ENCODE measurements around the gene CCNG1.
A peak's percentile ranks its signal among the peaks of the same experiment; 100 is the strongest.
"Not testable (repeated sequence)": the region's sequence is repeated elsewhere in the genome, so short reads cannot be mapped to it uniquely, and the experiment has no call there.

The CCNG1 gene, protein sequence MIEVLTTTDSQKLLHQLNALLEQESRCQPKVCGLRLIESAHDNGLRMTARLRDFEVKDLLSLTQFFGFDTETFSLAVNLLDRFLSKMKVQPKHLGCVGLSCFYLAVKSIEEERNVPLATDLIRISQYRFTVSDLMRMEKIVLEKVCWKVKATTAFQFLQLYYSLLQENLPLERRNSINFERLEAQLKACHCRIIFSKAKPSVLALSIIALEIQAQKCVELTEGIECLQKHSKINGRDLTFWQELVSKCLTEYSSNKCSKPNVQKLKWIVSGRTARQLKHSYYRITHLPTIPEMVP

DNA sequence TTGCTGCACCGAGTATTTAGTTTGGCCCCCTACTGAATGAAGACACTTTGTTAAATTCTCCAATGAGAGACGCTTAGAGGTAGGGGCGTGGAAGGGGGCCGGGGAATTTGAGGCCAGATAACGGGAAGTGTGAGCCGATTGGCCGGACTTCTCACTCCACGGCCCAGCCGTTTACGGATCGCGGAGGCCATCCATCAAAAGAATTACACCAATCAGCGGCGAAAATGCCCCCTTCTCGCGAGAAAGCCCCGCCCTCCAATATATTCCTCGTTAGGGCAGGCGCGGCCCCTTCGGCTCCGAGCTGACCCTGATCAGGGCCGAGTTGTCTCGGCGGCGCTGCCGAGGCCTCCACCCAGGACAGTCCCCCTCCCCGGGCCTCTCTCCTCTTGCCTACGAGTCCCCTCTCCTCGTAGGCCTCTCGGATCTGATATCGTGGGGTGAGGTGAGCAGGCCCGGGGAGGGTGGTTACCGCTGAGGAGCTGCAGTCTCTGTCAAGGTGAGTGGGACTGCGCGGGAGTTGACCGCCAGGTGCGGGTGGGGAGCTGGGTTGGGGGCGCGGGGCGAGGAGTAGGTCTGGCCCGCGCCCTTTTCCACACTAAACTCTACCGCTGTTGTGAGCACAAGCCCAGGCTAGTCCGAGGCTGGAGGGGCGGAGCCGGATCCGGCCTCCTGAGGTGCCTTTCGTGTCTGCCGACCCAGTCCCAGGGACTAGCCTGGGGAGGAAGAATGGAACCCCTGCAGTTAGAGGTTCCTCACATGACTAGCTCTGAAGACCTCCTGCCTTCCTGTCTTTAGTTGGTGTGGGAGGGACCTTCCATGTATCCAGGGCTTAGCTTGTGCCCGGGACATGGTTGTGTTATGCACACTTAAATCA lies at the start of gene CCNG1:
Gene CCNG1 (plus strand): TSS at position 287 of the 874 bp plus-strand sequence. CDS start 1,662 bp downstream, outside the sequence.
- peak; percentile 83 for DNase-seq (ENCODE audit: low read depth)

DNA sequence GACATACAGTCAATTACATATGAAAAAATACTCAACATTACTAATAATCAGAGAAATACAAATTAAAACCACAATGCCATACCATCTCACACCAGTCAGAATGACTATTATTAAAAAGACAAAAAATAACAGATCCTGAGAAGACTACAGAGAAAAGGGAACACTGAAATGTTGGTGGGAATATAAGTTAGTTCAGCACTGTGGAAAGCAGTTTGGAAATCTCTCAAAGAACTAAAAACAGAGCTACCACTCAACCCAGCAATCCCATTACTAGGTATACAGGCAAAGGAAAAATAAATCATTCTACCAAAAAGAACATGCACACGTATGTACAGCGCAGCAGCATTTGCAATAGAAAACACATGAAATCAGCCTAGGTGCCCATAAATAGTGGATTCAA lies 41.6 kb upstream of the CCNG1 start:
- DNase-seq (ENCODE audit: low read depth): no peak

DNA sequence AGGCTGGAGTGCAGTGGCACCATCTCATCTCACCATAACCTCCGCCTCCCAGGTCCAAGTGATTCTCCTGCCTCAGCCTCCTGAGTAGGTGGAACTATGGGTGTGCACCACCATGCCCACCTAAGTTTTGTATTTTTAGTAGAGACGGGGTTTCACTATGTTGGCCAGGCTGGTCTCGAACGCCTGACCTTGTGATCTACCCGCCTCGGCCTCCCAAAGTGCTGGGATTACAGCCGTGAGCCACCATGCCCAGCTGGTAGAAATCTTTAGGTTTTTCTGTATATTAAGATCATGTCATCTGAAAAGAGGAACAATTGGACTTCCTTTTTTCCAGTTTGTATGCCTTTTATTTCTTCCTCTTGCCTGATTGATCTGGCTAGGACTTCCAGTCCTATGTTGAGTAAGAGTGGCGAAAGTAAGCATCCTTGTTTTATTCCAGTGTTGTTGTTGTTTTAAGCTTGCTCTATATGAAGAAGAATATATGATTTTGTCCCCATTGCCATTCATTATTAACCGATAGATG lies 40.5 kb upstream of the CCNG1 start:
- not testable (repeated sequence) for DNase-seq (ENCODE audit: low read depth)

DNA sequence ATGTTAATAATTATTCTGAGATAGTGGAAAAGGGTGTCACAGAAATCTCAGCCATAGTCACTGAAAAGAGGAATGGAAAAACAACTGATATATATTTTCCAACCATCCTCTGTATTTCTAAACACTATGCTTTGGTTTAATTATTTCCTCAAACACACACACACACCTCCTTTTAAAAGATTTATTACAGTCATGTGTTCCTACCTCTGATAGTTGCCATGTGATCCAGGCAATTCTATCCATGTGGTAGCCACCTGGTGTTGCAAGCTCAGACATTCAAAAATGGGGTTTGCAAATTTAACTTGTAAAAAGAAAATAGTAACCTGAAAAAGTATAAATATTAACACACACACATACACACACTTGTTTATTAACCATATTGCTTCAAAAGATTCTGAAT lies 40.0 kb upstream of the CCNG1 start:
- no peak for DNase-seq (ENCODE audit: low read depth)

DNA sequence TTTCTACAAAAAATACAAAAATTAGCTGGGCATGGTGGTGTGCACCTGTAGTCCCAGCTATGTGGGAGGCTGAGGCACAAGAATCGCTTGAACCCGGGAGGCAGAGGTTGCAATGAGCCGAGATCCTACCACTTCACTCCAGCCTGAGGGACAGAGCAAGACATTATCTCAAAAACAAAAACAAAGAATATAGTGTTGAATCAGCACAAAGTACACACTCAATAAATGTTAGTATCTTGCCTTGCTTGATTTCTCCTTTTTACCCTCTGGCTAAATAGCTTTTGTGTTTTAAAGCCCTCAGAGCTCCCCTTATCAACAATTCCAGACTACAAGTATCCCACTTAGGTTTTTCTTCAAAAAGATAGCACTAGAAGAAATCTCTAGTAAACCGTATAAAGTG lies 37.5 kb upstream of the CCNG1 start:
- DNase-seq (ENCODE audit: low read depth): no peak

DNA sequence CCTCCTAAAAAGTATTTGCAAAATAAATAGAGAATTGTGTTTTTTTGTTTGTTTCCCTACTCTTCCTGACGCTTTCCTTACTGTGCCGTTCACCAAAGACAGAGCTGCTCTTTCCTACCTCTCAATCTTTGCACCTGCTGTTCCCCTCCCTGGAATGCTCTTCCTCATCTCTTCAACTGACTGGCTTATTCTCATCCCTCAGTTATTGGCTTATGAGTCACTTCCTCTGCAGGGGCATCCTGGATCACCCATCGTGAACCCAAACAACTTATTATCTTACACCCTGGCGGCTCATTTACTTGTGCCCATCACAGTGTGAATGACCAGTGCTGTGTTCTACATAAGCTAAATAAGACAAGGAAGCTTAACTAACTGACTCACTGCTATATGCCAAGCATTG lies 36.1 kb upstream of the CCNG1 start:
- DNase-seq (ENCODE audit: low read depth): no peak

DNA sequence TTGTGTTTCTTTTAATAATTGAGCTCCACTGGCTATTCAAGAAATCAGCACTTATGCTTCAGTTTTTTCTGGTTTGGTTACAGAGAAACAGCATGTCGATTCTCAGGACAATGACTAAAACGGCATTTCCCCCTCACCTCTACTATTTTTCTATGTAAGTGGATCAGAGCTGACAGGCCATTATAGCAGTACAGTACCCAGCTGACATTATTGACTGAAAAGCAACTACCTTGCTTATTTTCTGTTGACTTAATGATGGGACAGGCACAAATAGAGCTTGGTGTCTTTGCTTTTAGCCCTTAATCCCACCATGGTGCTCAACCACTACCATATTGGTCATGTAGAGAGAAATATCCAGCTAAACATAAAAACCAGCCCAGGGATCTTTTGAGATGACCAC lies 35.4 kb upstream of the CCNG1 start:
- no peak for DNase-seq (ENCODE audit: low read depth)

DNA sequence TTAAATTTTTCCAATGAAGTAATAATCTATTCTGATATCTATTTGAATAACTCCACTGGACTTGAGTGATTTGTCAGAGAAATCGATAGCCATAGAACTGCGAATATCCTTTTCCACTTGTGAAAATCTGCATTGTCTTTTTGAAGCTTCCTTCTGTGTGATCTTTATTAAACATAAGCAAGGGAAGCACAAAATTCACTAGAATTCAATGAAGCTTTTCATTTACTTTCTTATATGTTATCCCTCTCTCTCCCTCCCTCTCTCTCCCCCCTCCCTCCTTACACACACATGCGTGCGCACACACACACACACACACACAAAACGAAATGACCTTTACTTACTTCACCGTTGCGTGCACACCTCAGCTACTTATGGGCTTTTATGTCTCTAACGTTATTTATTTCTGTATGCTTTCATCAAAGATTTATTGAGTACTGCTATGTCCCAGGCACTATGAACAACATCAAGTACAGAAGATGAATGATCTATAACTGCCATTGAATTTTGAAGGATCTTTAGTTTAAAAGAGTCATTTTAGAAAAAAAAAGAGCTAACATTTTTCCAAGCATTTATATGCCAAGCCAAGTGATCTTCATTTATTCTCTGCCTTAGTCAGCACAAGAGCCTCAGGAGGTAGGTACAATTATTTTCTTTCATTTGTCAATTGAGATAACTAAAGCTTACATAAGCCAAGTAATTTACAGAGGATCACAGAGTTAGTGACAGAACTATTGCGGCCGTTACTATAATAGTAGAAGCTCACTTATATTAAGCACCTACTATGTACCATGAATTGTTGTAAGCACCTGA lies 32.8 kb upstream of the CCNG1 start:
- DNase-seq (ENCODE audit: low read depth): no peak

DNA sequence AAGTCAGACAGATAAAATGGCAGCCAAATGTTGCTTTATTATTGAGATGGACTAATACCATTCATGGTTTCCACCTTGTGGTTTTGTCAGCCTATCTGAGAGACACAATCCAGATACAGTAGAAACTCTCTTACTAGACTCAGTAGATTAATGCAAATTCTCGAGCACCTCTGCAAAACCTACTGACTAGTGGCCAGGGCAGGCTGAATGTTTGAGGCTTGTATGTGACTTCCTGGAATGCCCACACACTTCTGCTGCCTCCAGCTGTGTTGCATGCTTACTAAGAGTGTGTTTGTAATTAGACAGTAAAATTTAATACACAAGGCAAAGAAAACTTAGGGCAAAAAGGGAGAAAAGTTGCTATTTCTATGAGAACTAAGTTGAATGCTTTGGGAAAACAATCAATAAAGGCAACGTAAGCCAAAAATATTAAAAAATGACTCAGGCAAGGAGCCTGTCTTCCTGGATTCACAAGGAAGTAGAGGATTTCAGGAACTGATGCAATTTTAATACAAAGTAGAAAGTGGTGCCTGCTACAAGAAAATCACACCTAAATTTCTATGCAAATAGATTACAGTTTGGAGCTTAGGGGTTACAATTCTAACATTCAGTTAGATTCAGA lies 30.2 kb upstream of the CCNG1 start:
- DNase-seq (ENCODE audit: low read depth): no peak

DNA sequence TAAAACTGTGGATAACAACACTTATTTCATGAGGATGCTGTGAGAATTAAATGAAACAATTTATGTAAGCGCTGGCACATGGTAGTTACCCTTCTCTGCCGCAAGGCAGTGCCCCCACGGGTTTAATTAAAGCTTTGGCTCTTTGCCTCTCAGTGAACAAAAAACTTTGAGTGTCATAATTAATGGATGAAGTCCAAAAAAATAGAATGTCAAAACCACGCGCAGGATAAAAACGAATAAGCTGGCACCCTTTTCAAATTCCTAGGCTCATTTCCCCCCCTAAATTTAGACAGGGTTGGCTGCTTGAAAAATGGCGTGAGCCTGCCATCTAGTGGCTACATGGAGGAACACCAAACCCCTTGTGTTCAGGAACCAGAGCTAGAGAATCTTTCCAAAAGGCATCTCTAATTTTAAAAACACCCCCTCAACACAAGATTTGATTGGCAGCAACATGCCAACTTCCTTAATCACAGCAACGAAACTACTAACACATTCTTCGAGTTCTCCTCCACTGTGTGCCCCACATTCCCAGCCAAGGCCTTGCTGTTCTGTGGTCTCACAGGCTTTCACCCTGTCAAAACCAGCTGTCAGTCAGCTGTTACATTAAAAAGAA lies 29.0 kb upstream of the CCNG1 start:
- peak; percentile 15 for DNase-seq (ENCODE audit: low read depth)

DNA sequence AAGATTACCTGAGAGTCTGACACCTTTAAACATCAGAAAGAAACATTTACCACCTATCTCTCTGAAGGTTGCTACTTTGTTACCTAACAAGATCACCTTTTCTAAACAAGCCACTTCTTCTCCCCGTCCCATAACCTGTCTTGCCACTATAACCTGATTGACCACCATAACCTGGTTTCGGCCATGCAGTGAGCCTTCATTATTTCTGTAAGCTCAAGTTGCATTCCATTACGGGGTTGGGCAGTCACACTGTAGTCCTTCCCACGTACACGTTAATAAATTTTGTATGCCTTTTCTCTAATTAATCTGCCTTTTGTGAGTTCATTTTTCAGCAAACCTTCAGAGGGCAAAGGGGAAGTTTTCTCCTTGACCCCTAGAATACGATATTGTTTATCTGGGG lies 28.0 kb upstream of the CCNG1 start:
- DNase-seq (ENCODE audit: low read depth): no peak

DNA sequence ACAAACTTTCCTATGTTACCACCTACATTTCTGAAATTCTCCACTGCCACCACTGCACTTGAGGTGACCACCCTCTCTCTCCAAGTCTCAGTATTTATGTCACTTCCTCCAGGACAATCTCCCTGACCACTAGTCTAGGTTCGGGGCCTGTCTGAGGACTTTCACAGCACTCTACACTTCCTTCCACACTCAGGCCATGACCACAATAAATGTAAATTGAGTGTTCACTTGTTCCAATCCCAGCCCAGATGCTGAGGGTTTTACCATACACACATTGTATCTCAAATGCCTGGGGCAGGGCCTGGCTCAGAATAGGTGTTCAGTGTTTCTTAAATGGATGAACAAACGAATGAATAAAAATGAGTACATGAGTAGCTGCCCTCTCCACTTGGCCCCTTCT lies 26.9 kb upstream of the CCNG1 start:
- DNase-seq (ENCODE audit: low read depth): no peak

DNA sequence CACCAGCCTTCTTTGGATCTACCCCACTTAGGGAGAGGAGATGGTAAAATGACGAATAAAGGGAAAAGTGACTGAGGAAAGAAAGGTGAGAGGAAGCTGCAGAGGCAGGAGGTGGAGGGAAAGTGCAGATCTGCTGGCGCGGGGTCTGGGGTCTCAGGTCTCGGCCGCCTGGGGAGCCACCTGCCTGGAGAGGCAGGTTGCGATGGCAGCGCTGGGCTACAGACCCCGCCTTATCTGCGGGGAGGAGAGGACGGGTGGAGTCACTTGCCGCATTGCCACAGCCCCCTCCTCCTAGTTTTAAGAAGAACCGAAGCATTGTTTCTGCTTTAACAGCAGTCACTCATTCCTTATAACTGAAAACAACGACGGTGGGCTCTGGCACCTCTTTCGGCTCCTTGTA lies 21.7 kb upstream of the CCNG1 start:
- not testable (repeated sequence) for DNase-seq (ENCODE audit: low read depth)

DNA sequence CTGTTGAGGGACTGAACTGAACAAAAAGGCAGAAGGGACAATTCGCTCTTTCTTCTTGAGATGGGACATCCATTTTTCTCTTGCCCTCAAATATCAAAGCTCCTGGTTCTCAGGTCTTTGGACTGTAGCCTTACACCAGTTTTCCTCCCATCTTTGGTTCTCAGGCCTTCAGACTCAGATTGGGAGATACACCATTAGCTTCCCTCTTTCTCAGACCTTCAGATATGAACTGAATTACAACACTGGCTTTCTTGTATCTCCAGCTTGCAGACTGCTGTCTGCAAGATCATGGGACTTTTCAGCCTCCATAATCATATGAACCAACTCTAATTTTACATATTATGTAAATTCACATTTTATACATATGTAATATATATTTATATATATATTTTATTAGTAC lies 12.6 kb upstream of the CCNG1 start:
- no peak for DNase-seq (ENCODE audit: low read depth)

DNA sequence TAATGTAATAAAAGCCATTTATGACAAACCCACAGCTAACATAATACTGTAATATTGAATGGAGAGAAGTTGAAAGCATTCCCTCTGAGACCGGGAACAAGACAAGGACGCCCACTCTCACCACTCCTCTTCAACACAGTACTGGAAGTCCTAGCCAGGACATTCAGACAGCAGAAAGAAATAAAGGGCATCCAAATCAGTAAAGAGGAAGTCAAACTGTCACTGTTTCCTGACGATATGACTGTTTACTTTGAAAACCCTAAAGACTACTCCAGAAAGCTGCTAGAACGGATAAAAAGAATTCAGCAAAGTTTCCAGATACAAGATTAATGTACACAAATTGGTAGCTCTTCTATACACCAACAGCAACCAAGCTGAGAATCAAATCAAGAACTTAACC lies 11.3 kb upstream of the CCNG1 start:
- DNase-seq (ENCODE audit: low read depth): not testable (repeated sequence)

DNA sequence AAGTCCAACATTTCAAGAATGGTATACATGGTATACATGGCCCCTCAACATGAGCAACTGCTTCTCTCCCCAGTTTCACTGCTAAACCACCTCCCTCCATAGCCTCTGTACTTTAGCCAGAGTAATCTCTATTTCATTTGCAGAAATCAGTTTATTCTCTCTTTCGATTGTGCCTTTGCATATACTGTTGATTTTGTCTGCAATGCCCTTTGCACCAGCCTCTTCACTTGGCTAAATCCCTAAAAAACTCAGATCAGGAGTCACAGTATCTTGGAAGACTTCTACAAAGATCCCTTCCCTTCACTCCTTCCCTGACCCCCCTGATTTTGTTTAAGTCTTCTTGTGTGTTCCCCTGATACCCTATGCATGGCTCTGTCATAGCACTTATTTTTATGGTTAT lies 4.9 kb upstream of the CCNG1 start:
- DNase-seq (ENCODE audit: low read depth): no peak

DNA sequence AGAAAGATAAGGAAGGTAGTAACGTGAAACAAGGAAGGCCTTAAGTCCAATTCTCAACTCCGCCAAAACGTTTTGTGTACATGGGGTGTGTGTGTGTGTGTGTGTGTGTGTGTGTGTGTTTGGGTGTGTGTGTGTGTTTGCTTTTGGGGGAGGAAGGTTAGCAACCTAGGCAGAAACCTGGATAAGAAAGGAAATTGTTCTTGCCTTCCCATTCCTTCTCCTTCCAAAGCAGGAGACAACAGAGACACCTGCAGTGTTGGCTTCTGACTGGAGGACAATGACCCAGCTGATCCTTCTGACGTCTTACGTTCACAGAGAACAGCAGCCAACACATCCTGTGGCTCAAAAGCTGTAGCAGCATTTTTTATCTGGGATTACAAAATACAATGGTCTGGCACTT lies 4.1 kb upstream of the CCNG1 start:
- no peak for DNase-seq (ENCODE audit: low read depth)

DNA sequence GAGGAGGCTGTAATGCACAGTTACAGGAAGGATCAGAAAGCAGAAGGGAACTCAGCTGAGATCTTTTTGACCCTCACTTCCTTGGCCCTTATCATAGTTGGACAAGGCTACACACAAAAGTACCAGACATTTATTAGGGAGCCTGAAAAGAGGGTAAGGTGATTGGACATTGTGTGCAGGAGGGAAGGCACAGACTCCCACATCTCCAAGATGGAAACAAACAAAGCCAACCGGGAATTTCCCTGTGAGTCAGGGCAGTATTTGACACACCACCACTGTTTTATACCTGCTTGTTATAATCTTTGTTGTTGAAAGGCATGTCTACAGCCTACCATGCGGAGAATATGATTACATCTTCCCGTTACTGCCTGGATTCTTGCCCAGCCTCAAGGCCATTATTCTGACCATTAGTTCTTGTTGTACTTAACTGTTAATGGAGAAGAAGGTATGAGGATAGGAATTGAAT lies 3.0 kb upstream of the CCNG1 start:
- DNase-seq (ENCODE audit: low read depth): no peak

DNA sequence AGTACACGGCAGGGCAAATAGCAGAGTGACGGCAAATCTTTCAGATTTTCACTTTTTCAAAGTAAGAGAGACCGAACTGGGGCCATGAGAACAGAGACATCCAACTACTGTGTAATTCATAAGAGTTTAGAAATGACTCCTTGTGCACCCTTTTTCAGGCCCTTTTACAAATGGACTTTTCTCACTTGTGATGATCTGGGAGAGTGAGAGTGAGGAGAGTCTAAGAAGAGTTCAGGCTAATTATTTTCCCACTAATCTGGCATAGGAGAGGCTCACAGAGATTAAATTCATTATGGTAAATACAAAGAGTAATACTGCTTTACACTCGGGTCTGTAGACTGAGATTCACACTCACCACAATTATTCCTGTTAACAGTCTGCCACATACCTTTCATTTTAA lies 880 bp upstream of the CCNG1 start:
- DNase-seq (ENCODE audit: low read depth): no peak

DNA sequence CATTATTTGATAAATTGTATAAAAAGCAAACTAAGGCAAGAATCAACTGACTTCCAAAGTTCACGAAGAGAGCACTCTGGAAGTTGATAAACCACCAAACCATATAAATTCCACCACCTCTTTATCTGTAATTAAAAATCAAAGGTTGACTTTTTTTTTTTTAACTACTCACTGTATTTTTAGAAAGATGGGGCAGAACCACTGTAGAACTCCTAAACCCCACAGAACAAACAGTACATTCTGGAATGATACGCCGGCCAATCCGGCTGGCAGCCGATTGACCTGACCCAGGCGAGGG lies 435 bp upstream of the CCNG1 start:
- no peak for DNase-seq (ENCODE audit: low read depth)

DNA sequence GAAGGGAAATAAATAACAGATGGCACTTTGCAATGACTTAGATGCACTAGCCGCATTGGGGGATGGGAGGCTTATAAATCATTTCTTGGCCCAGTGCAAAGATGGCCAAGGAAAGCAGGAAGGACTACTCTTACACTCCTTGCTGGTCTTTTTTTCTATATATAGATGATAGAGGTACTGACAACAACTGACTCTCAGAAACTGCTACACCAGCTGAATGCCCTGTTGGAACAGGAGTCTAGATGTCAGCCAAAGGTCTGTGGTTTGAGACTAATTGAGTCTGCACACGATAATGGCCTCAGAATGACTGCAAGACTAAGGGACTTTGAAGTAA lies 1.7 kb downstream of the CCNG1 start:
- no peak for DNase-seq (ENCODE audit: low read depth)

DNA sequence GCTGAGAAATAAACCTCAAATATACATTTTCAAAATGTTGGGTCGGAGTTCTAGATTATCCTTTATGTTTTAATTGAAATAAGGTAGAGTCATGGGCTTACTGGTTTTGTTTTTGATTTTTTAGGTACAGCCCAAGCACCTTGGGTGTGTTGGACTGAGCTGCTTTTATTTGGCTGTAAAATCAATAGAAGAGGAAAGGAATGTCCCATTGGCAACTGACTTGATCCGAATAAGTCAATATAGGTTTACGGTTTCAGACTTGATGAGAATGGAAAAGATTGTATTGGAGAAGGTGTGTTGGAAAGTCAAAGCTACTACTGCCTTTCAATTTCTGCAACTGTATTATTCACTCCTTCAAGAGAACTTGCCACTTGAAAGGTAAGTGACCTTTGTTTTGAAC lies 3.6 kb downstream of the CCNG1 start:
- DNase-seq (ENCODE audit: low read depth): no peak
